Lower leg skin (tissue), 4 donors: Measurements from ENCODE around the gene RAB3B. TPM values are rescaled to one million over a fixed set of nuclear protein-coding genes. Genes with fewer than 3 reads are reported as not detected.
A peak's percentile ranks its signal among the peaks of the same experiment; 100 is the strongest.
"Not testable (repeated sequence)": the region's sequence is repeated elsewhere in the genome, so short reads cannot be mapped to it uniquely, and the experiment has no call there.

ENCODE experiments used
- DNase-seq, 2 donors: peaks; one replicate each; pipeline ENCODE4 v3.0.0-alpha.2; 2019; ENCODE audit warnings: low spot score in 2 of 2
- H3K4me3 ChIP-seq: fragments of 200-600 bp; sonication (generic); 2 replicates; pipeline ENCODE4 v1.5.1; 2017; ENCODE audit warnings: mild to moderate bottlenecking, low read depth; ENCODE audit not compliant: poor library complexity, severe bottlenecking
- CTCF ChIP-seq, 3 donors: fragments of 450-650 bp; IDR thresholded peaks; one replicate each; pipeline ENCODE4 v1.5.1; 2016; ENCODE audit warnings: antibody characterized with exemption in 3 of 3, mild to moderate bottlenecking in 3 of 3, moderate library complexity in 2 of 3
- POLR2A ChIP-seq, 2 donors: fragments of 450-650 bp; IDR thresholded peaks; one replicate each; pipeline ENCODE4 v1.6.1; 2016 to 2017; ENCODE audit warnings: antibody characterized with exemption in 2 of 2, mild to moderate bottlenecking in 1 of 2, moderate library complexity in 1 of 2
- WGBS, 2 donors: methylation state at CpG; one replicate each; pipeline ENCODE4 v1.1.5; 2018; 5-methylcytosine and 5-hydroxymethylcytosine counted together
- intact Hi-C: fragments of 100-400 bp; cut with DNase I; formaldehyde crosslinking; loops from one replicate; pipeline ENCODE4 v1.15.0; 2023; ENCODE audit warnings: low total_unique reads
- total RNA-seq, 4 donors: library from RNA; depleted of rRNA; stranded (reverse); fragments of >200 nt; gene quantifications; one replicate each; pipeline ENCODE4 v1.1.0, GENCODE V29; 2016

Gene RAB3B
- total RNA-seq, 4 donors from 2014 or later: 2.4 to 13.7 (median 4.3) TPM

- no peak for DNase-seq
- no peak overlapping the region for H3K4me3 ChIP-seq
- 71 to 74% methylated on average over 6 of the region's 6 CpGs for WGBS, 2 donors
- intact Hi-C loops: loop anchor here (5.0 kb wide), 1 partner anchor 99 kb away; no protein-coding TSS in a partner anchor
- TF ChIP-seq CTCF (IDR thresholded peaks at IDR 0.05) (no peak), POLR2A (IDR thresholded peaks at IDR 0.05) (no peak)
These were observed 92.3 kb downstream of the RAB3B start for GRCh38 chr1:51898090-51898734.

- DNase-seq: no peak
- H3K4me3 ChIP-seq: no peak overlapping the region
- TF ChIP-seq CTCF (IDR thresholded peaks at IDR 0.05) (no peak), POLR2A (IDR thresholded peaks at IDR 0.05) (no peak)
- intact Hi-C loops: loop anchor here (5.0 kb wide), 1 partner anchor 100 kb away; no protein-coding TSS in a partner anchor
These were observed 92.8 kb downstream of the RAB3B start for GRCh38 chr1:51897699-51898031.

- intact Hi-C loops: loop anchor here (5.0 kb wide), 1 partner anchor 103 kb away; no protein-coding TSS in a partner anchor
- DNase-seq, H3K4me3 ChIP-seq: not testable (repeated sequence)
- 73 to 85% methylated on average over 2 of the region's 2 CpGs for WGBS, 2 donors
These were observed 95.8 kb downstream of the RAB3B start for GRCh38 chr1:51894748-51895147.

GRCh38 chr1:51878616-51879336 is 111.7 kb downstream of the RAB3B start, which contains the start of gene NRDC:
Gene NRDC (minus strand): TSS chr1:51878727. CDS start chr1:51878615, 112 bp downstream.
- DNase-seq: peak; percentile 100
- H3K4me3 ChIP-seq: peak within 1 kb of the TSS; percentile 83
- no peak for TF ChIP-seq POLR2A (IDR thresholded peaks at IDR 0.05)
- TF ChIP-seq CTCF (IDR thresholded peaks at IDR 0.05): no peak
- intact Hi-C loops: no loop called here
- 0 to 1% methylated on average over 38 to 54 of the region's 54 CpGs for WGBS, 2 donors

GRCh38 chr1:51878308-51878615 is 112.2 kb downstream of the RAB3B start:
- peak overlapping the region; percentile 83 for H3K4me3 ChIP-seq
- no peak for DNase-seq
- intact Hi-C loops: no loop called here
- 1% methylated on average over 16 to 17 of the region's 17 CpGs for WGBS, 2 donors
- no peak for TF ChIP-seq POLR2A (IDR thresholded peaks at IDR 0.05)
- no peak for TF ChIP-seq CTCF (IDR thresholded peaks at IDR 0.05)

GRCh38 chr1:51877434-51878307 is 112.8 kb downstream of the RAB3B start:
- DNase-seq: no peak
- WGBS, 2 donors: 12 to 16% methylated on average over 21 of the region's 21 CpGs
- TF ChIP-seq CTCF (IDR thresholded peaks at IDR 0.05) (no peak), POLR2A (IDR thresholded peaks at IDR 0.05) (no peak)
- peak overlapping the region; percentile 83 for H3K4me3 ChIP-seq
- intact Hi-C loops: no loop called here
